H9 (cell line): Measurements from ENCODE around the gene POLR3H. TPM values are rescaled to one million over a fixed set of nuclear protein-coding genes. Genes with fewer than 3 reads are reported as not detected.

ENCODE experiments used
- DNase-seq: peaks from one replicate; pipeline ENCODE4 v3.0.0-alpha.2; 2017
- H2AFZ ChIP-seq: one replicate; pipeline ENCODE4 v1.6.1; 2013; ENCODE audit warnings: mild to moderate bottlenecking, low read length, control low read depth, moderate library complexity
- H2AK5ac ChIP-seq: 2 replicates; pipeline ENCODE4 v1.6.1; 2013; ENCODE audit warnings: low read length, control low read depth, mixed read lengths; ENCODE audit not compliant: insufficient read length
- H2BK120ac ChIP-seq: one replicate; pipeline ENCODE4 v1.6.1; 2013; ENCODE audit warnings: low read depth, mild to moderate bottlenecking, low read length, control low read depth, inconsistent platforms; ENCODE audit not compliant: poor library complexity, severe bottlenecking
- H2BK12ac ChIP-seq: 2 replicates; pipeline ENCODE4 v1.6.1; 2013; ENCODE audit warnings: low read length, control low read depth, mixed read lengths, low read depth; ENCODE audit not compliant: insufficient read length
- H2BK15ac ChIP-seq: 2 replicates; pipeline ENCODE4 v1.6.1; 2013; ENCODE audit warnings: low read depth, low read length, control low read depth
- H2BK20ac ChIP-seq: one replicate; pipeline ENCODE4 v1.6.1; 2013; ENCODE audit warnings: low read depth, mild to moderate bottlenecking, low read length, control low read depth, inconsistent platforms; ENCODE audit not compliant: poor library complexity, severe bottlenecking
- H2BK5ac ChIP-seq: 2 replicates; pipeline ENCODE4 v1.6.1; 2013; ENCODE audit warnings: low read length, control low read depth, mixed read lengths; ENCODE audit not compliant: insufficient read length
- H3K14ac ChIP-seq: 2 replicates; pipeline ENCODE4 v1.6.1; 2013; ENCODE audit warnings: low read length, control low read depth; ENCODE audit not compliant: insufficient read depth
- H3K18ac ChIP-seq: 2 replicates; pipeline ENCODE4 v1.6.1; 2013; ENCODE audit warnings: low read depth, mild to moderate bottlenecking, mixed read lengths, low read length, control low read depth; ENCODE audit not compliant: insufficient read length
- H3K23ac ChIP-seq: 2 replicates; pipeline ENCODE4 v1.6.1; 2013; ENCODE audit warnings: low read length, control low read depth, mixed read lengths, low read depth; ENCODE audit not compliant: insufficient read length
- H3K23me2 ChIP-seq: 2 replicates; pipeline ENCODE4 v1.6.1; 2013; ENCODE audit warnings: low read depth, mild to moderate bottlenecking, mixed read lengths, low read length, control low read depth; ENCODE audit not compliant: insufficient read length, poor library complexity, severe bottlenecking
- H3K27ac ChIP-seq: 2 replicates; pipeline ENCODE4 v1.5.1; 2013; ENCODE audit warnings: low read length, control low read depth, mixed read lengths, low read depth; ENCODE audit not compliant: insufficient read length
- H3K27me3 ChIP-seq: 2 replicates; pipeline ENCODE4 v1.6.1; 2013; ENCODE audit warnings: low read length, control low read depth, inconsistent platforms; ENCODE audit not compliant: insufficient read depth
- H3K4ac ChIP-seq: 2 replicates; pipeline ENCODE4 v1.6.1; 2013; ENCODE audit warnings: low read depth, mild to moderate bottlenecking, control low read depth, inconsistent platforms, low read length, moderate library complexity
- H3K4me1 ChIP-seq: 2 replicates; pipeline ENCODE4 v1.6.1; 2013; ENCODE audit warnings: low read length, control low read depth, inconsistent platforms; ENCODE audit not compliant: insufficient read depth
- H3K4me2 ChIP-seq: 2 replicates; pipeline ENCODE4 v1.6.1; 2013; ENCODE audit warnings: low read length, control low read depth, mixed read lengths; ENCODE audit not compliant: insufficient read length, insufficient read depth
- H3K56ac ChIP-seq: 2 replicates; pipeline ENCODE4 v1.6.1; 2013; ENCODE audit warnings: low read depth, mild to moderate bottlenecking, mixed read lengths, low read length, control low read depth; ENCODE audit not compliant: insufficient read length
- H3K79me1 ChIP-seq: 2 replicates; pipeline ENCODE4 v1.6.1; 2013; ENCODE audit warnings: low read depth, mild to moderate bottlenecking, moderate library complexity, low read length, control low read depth, inconsistent platforms; ENCODE audit not compliant: insufficient read depth, poor library complexity, severe bottlenecking
- H3K79me2 ChIP-seq: 2 replicates; pipeline ENCODE4 v1.6.1; 2013; ENCODE audit warnings: low read length, control low read depth, inconsistent platforms; ENCODE audit not compliant: insufficient read depth
- H3K9ac ChIP-seq: 2 replicates; pipeline ENCODE4 v1.6.1; 2013; ENCODE audit warnings: low read length, control low read depth, mixed read lengths; ENCODE audit not compliant: insufficient read length; ENCODE audit errors: extremely low read depth
- H3K9me3 ChIP-seq: one replicate; pipeline ENCODE4 v1.6.1; 2013; ENCODE audit warnings: low read depth, low read length, inconsistent platforms; ENCODE audit not compliant: control insufficient read depth
- H3T11ph ChIP-seq: one replicate; pipeline ENCODE4 v1.6.1; 2013; ENCODE audit warnings: mild to moderate bottlenecking, low read length, control low read depth, inconsistent platforms
- H4K20me1 ChIP-seq: one replicate; pipeline ENCODE4 v1.6.1; 2013; ENCODE audit not compliant: control insufficient read depth, insufficient read length, insufficient read depth
- H4K5ac ChIP-seq: 2 replicates; pipeline ENCODE4 v1.6.1; 2013; ENCODE audit warnings: low read depth, mild to moderate bottlenecking, mixed read lengths, low read length, control low read depth; ENCODE audit not compliant: insufficient read length
- H4K8ac ChIP-seq: replicated peaks from 2 replicates; pipeline ENCODE4 v1.6.1; 2013; ENCODE audit warnings: low read length, control low read depth, mixed read lengths, low read depth; ENCODE audit not compliant: insufficient read length
- H4K91ac ChIP-seq: 2 replicates; pipeline ENCODE4 v1.6.1; 2013; ENCODE audit warnings: low read depth, mild to moderate bottlenecking, moderate library complexity, mixed read lengths, low read length, control low read depth; ENCODE audit not compliant: insufficient read length
- H3K27ac Mint-ChIP-seq, 3 experiments: 2 replicates in 2 of 3; 3 replicates in 1 of 3; pipeline ENCODE4 v1.8.0; 2020 to 2021; ENCODE audit warnings: mixed read lengths in 3 of 3, mild to moderate bottlenecking in 1 of 3, moderate library complexity in 1 of 3
- H3K27me3 Mint-ChIP-seq: 2 replicates; pipeline ENCODE4 v1.8.0; 2021; ENCODE audit warnings: low read depth, mild to moderate bottlenecking, moderate library complexity, mixed read lengths
- H3K36me3 Mint-ChIP-seq, 3 experiments: 2 replicates in 2 of 3; 3 replicates in 1 of 3; pipeline ENCODE4 v1.8.0; 2020 to 2021; ENCODE audit warnings: low read depth in 3 of 3, mixed read lengths in 3 of 3; ENCODE audit not compliant: insufficient read depth in 1 of 3
- H3K4me1 Mint-ChIP-seq, 2 experiments: 2 replicates each; pipeline ENCODE4 v1.8.0; 2020; ENCODE audit warnings: mixed read lengths in 2 of 2
- H3K4me3 Mint-ChIP-seq, 2 experiments: 2 replicates in 1 of 2; 3 replicates in 1 of 2; pipeline ENCODE4 v1.8.0; 2020 to 2021; ENCODE audit warnings: mild to moderate bottlenecking in 2 of 2, mixed read lengths in 2 of 2, moderate library complexity in 1 of 2
- H3K9me3 Mint-ChIP-seq, 2 experiments: 2 replicates in 1 of 2; 3 replicates in 1 of 2; pipeline ENCODE4 v1.8.0; 2020; ENCODE audit warnings: mild to moderate bottlenecking in 2 of 2, mixed read lengths in 2 of 2, moderate library complexity in 1 of 2
- WGBS: extraction: QIAGEN DNeasy Blood & Tissue Kit; methylation state at CpG from one replicate; pipeline ENCODE4 v1.1.7; 2013; ENCODE audit warnings: missing lambda C conversion rate, low lambda C conversion rate, mixed read lengths; ENCODE audit not compliant: insufficient read length; ENCODE audit errors: extremely low coverage; 5-methylcytosine and 5-hydroxymethylcytosine counted together
- total RNA-seq: library from RNA; stranded (reverse); gene quantifications from 2 replicates; pipeline ENCODE4 v1.2.1, GENCODE V29; 2021
- TF ChIP-seq, protein P1 (sequence below): fragments of 200-600 bp; sonication (generic); conservative IDR thresholded peaks from 3 replicates; pipeline ENCODE4 v1.8.0; 2021; ENCODE audit warnings: antibody characterized with exemption, mild to moderate bottlenecking

POLR3H gene
- total RNA-seq, 1 experiment from 2014 or later, result 68.2 TPM

DNA sequence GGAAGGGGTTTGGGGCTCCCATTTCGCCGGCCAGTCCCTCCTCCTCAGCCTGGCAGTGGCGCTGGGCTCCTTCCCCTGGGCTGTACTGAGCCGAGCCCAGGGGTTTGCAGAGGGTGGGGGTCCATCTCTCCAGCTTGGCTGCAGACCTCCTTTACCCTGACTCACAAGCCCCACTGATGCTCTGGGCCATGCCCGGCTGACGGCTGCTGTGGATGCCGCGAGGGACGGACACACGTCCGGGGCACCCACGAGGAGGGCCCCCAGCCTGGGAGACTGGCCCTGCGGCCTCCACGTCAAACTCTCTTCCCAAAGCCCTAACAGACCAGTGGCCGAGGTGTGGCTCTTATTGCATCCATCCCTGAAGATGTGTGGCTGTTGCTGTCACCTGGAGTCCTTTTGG lies 31.3 kb upstream of the POLR3H start:
- no peak for DNase-seq
- H3K36me3 Mint-ChIP-seq, result peaks cover 0 to 11% (median 4%) of the 10 kb centered on the region in 3 experiments; a peak in 4 of 7 replicates
- WGBS, result no CpG with 5 or more reads among the region's 15 CpGs

More for the DNA sequence above, 31.3 kb upstream of the POLR3H start:
- Mint-ChIP-seq H3K27me3 (no peaks in the 10 kb centered on the region; the same call in 1 of the 2 replicates), H3K27ac (no peak overlapping the region), H3K4me1 (no peaks in the 10 kb centered on the region; a peak in 1 of 4 replicates), H3K9me3 (no peaks in the 10 kb centered on the region), H3K4me3 (no peak overlapping the region)
- no peak overlapping the region for H3K27ac ChIP-seq
- H3K14ac ChIP-seq, result no peak overlapping the region; the same call in 1 of the 2 replicates
- no peak overlapping the region for H4K91ac ChIP-seq
- no peak overlapping the region for H4K8ac ChIP-seq
- TF ChIP-seq, protein P1, sequence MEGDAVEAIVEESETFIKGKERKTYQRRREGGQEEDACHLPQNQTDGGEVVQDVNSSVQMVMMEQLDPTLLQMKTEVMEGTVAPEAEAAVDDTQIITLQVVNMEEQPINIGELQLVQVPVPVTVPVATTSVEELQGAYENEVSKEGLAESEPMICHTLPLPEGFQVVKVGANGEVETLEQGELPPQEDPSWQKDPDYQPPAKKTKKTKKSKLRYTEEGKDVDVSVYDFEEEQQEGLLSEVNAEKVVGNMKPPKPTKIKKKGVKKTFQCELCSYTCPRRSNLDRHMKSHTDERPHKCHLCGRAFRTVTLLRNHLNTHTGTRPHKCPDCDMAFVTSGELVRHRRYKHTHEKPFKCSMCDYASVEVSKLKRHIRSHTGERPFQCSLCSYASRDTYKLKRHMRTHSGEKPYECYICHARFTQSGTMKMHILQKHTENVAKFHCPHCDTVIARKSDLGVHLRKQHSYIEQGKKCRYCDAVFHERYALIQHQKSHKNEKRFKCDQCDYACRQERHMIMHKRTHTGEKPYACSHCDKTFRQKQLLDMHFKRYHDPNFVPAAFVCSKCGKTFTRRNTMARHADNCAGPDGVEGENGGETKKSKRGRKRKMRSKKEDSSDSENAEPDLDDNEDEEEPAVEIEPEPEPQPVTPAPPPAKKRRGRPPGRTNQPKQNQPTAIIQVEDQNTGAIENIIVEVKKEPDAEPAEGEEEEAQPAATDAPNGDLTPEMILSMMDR, result no peak
- H3K79me1 ChIP-seq, result no peaks in the 10 kb centered on the region
- H3K56ac ChIP-seq, result no peak overlapping the region
- H4K5ac ChIP-seq, result no peak overlapping the region
- H3K18ac ChIP-seq, result no peak overlapping the region
- H3T11ph ChIP-seq, result no peak overlapping the region
- no peaks in the 10 kb centered on the region for H3K79me2 ChIP-seq
- no peak overlapping the region for H2BK5ac ChIP-seq
- no peak overlapping the region for H2BK12ac ChIP-seq
- no peak overlapping the region for H3K23ac ChIP-seq
- H2AFZ ChIP-seq, result no peak overlapping the region
- no peaks in the 10 kb centered on the region for H3K27me3 ChIP-seq
- H3K4ac ChIP-seq, result no peak overlapping the region
- no peak overlapping the region for H2AK5ac ChIP-seq
- H2BK120ac ChIP-seq, result no peak overlapping the region
- 0 out of 2 replicates have a peak, but pooled peaks cover 2% of the 10 kb centered on the region for H3K4me1 ChIP-seq
- no peak overlapping the region for H3K9ac ChIP-seq
- no peak overlapping the region for H3K4me2 ChIP-seq
- H3K9me3 ChIP-seq, result no peaks in the 10 kb centered on the region
- H3K23me2 ChIP-seq, result no peaks in the 10 kb centered on the region
- H2BK15ac ChIP-seq, result no peak overlapping the region
- H4K20me1 ChIP-seq, result no peaks in the 10 kb centered on the region
- no peak overlapping the region for H2BK20ac ChIP-seq
